Hematopoietic multipotent progenitor cell (in vitro differentiated cells): ENCODE measurements around the gene CEP170B. TPM values are rescaled to one million over a fixed set of nuclear protein-coding genes. Genes with fewer than 3 reads are reported as not detected.

Source experiments
- DNase-seq, 3 donors: peaks; one replicate each; pipeline ENCODE4 v3.0.0-alpha.2; 2011 to 2015; ENCODE audit warnings: low read depth in 2 of 3, low spot score in 2 of 3
- total RNA-seq: library from RNA; depleted of rRNA; stranded (reverse); fragments of >200 nt; gene quantifications from one replicate; pipeline ENCODE4 v1.2.3, GENCODE V29; 2012

Gene CEP170B
- total RNA-seq, 1 donor: 0.81 TPM

GRCh38 chr14:104866451-104867370, 1.6 kb downstream of the CEP170B start:
- no peak for DNase-seq

- DNase-seq: no peak
Observed at GRCh38 chr14:104867371-104868059, 2.4 kb downstream of the CEP170B start.

- no peak for DNase-seq
Observed at GRCh38 chr14:104868060-104868740, 3.1 kb downstream of the CEP170B start.

- no peak for DNase-seq
Observed at GRCh38 chr14:104868811-104869572, 3.9 kb downstream of the CEP170B start.

GRCh38 chr14:104869669-104870367, 4.8 kb downstream of the CEP170B start:
- DNase-seq: no peak

- peak in 2 of 3 donors; percentile 23 to 39 for DNase-seq
Observed at GRCh38 chr14:104870368-104871144, 5.5 kb downstream of the CEP170B start.

GRCh38 chr14:104871145-104871655, 6.1 kb downstream of the CEP170B start:
- DNase-seq: no peak

GRCh38 chr14:104871656-104872468, 6.8 kb downstream of the CEP170B start:
- DNase-seq: no peak

GRCh38 chr14:104872469-104873341, 7.6 kb downstream of the CEP170B start:
- peak in 2 of 3 donors; percentile 60 to 70 for DNase-seq

GRCh38 chr14:104873380-104874055, 8.4 kb downstream of the CEP170B start:
- DNase-seq: no peak

- no peak for DNase-seq
Observed at GRCh38 chr14:104874110-104874531, 9.1 kb downstream of the CEP170B start.

- no peak for DNase-seq
Observed at GRCh38 chr14:104874571-104875411, 9.7 kb downstream of the CEP170B start.

GRCh38 chr14:104875412-104875751, 10.3 kb downstream of the CEP170B start:
- DNase-seq: no peak

- no peak for DNase-seq
Observed at GRCh38 chr14:104875811-104876210, 10.7 kb downstream of the CEP170B start.

- peak in 2 of 3 donors; percentile 30 to 47 for DNase-seq
Observed at GRCh38 chr14:104876251-104876699, 11.2 kb downstream of the CEP170B start.
